Measurements from ENCODE around the gene ADGRG4.

DNA sequence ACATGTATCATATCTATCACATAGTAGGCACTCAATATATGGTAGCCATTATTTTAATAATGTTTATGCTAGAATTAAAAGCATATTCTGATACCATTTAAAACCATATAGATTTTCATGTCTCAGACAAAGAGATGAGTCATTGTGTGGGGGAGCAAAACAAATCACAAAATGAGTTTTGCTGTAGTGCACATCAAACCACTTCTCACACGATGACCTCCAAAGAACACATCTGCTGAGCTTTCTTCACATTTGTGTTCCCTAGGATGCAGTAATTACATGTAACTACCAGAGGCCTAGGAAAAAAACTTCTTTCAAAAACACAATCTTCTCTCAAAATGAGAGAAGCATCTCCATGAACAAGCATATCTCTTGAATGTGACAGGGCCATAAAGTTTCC is 130.9 kb downstream of the ADGRG4 start:
- TF ChIP-seq CTCF (conservative IDR thresholded peaks at IDR 0.05; ENCODE audit: low read depth, low read length) = no peak
- no peak for TF ChIP-seq EZH2 (IDR thresholded peaks at IDR 0.05; ENCODE audit: borderline replicate concordance, low read depth, low read length, poor library complexity, severe bottlenecking)
